Fibroblast of upper back skin (primary cell): Measurements from ENCODE around the gene TRAF4.
A peak's percentile ranks its signal among the peaks of the same experiment; 100 is the strongest.
"Not testable (repeated sequence)": the region's sequence is repeated elsewhere in the genome, so short reads cannot be mapped to it uniquely, and the experiment has no call there.

Experiments
- DNase-seq: peaks from one replicate; pipeline ENCODE4 v3.0.0-alpha.2; 2013

Gene TRAF4

DNA sequence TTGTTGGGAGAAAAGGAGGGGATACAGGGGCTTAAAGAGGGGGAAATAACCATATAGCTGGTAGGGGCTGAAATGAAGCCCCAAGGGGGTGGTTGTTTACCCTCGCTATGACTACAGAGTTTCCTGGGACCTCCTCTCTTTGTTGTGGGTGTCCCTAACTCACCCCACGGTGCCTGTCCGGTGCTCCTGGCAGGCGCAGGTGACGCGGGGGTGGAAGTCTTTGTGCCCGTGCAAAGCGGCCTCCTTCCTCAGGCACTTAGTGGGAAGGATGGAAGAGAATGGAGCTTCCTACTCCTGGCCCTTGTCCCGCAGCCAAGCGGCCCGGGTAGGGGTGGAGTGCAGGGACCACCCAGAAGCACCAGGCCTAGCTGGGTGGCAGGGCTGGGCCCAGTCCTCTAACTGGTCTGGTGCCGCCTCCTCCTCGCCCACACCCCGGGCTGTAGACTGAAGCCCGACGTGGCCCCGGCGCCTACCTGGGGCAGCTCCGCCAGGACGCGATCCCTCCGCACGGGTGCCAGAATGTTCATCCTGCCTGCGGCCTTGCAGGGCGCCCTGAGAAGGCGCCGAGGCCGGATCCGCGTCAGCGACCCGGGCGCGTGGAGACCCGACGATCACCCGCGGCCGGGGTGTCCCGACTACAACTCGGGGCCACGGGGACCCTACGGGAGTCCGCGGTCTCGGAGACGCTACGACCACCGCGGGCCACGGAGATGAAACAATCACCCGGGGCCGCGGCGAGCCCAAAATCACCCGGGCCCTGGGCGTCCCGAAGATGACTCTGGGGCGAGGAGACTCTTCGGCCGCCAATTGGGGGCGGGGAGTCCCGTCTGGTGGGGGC lies 26.9 kb upstream of the TRAF4 start:
- peak; percentile 37 for DNase-seq

DNA sequence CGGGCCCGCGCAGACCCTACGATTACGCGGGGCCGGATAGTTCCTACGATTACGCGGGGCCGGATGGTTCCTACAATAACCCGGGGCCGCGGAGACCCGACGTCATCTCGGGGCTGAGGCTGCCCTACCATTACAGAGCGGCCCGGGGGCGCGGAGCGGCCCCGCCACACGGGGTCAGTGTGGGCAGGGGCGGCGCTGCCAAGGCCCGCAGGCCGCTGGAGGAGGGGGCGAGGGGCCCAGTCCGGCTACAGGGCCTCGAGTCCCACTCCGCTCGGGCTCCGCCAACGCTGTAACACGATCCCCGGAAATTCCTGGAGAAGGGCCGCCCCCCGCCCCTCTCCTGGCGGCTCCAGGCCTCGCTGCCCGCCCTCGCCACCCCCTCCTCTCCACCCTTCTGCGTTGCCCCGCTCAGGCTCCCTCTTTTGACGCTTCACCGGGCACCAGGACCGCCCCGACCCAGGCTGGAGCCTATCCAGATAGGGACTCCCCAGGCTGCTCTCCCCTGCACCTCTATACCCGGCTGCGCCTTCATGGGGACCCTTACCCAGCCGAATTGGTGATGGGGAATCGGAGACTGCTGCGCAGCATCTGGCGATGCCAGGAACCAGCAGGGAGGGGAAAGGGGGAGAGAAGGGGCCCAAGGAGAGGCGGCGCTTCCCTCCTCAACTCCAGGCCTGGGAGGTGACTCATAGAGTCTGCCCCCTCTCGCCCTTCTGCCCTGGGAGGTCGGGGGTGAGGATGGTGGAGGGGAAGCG lies 26.1 kb upstream of the TRAF4 start, which contains the start of gene RAB34:
TSS of gene RAB34 (minus strand) at position 291 of the 755 bp plus-strand sequence. CDS start 602 bp downstream, outside the sequence.
- peak; percentile 91 for DNase-seq

DNA sequence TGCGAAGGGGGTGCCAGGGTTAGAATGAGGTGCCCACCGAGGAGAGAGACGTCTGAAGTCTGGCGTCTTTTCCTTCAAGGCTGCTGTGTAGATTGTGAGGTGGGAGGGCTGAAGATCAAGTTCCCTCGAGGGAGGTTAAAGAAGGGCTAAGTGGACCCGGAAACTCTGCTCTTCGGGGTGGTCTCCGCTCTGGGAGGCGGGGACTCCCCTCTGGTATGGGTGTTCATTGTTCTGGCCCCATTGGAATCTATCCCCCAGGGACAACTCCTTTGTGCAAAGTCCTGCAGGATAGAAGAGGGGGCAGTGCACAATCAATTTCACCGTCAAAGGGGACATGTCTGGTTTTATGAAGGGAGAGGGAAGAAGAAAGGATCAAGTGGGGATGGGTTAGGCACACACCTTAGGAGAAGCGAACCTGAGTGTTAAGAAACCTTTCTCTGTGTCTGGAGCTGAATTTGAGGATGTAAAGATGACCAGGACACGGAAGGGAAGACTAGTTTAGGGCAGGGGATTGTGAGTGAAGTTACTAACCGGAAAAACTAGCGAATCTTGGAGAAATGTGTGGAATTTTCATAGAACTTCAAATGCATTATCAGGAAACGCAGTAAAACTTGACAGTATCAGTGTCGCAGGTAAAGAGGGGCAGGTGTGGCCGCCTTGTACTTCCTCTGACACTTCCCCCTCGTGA lies 25.3 kb upstream of the TRAF4 start:
- DNase-seq = peak; percentile 69

DNA sequence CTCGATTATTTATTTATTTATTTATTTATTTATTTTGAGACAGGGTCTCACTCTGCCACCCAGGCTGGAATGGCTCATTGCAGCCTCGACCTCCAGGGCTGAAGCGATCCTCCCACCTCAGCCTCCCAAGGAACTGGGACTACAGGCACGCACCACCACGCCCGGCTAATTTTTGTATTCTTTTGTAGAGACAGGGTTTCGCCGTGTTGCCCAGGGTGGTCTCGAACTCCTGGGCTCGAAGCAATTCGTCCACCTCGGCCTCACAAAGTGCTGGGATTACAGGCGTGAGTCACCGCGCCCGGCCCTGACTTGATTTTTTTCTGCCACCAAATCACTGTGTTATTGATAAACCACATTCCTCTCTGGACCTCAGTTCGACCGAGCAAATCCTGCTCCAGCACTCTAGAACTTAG lies 24.8 kb upstream of the TRAF4 start:
- DNase-seq = no peak

DNA sequence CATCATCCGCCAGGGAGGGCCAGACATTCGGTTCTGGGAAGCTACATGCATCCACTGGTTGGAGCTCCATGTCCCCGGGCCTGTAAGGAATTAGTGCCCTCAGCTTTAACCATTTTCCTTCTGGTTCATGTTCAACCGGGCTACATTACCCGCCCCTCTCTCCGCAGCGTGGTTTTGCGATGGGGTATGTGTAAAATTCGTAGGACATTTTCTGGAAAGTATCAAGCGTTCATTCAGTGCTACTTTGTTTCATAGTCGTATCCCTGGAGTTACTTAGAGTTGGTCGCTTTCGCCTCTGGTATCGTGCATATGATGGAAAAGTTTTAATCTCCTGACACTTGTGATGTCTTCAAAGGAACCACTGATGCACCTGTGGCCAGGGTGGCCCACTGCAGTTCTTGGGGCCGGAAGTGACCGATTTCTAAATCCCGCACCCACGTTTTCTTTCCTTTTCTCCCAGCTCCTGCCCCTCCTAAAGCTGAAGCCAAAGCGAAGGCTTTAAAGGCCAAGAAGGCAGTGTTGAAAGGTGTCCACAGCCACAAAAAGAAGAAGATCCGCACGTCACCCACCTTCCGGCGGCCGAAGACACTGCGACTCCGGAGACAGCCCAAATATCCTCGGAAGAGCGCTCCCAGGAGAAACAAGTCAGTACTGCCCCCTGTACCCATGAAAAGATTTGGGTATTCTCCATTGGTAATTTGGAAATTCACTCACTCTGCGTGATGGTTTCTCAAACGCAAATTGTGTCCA lies 23.4 kb upstream of the TRAF4 start:
- DNase-seq = no peak

DNA sequence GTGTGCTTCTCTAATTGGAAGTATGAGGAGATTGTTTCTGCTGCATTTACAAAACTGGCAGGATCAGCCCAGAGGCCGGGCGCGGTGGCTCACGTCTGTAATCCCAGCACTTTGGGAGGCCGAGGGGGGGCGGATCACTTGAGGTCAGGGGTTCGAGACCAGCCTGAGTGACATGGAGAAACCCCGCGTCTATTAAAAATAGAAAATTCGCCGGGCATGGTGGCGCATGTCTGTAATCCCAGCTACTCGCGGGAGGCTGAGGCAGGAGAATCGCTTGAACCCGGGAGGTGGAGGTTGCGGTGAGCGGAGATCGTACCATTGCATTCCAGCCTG lies 22.8 kb upstream of the TRAF4 start:
- DNase-seq = not testable (repeated sequence)

DNA sequence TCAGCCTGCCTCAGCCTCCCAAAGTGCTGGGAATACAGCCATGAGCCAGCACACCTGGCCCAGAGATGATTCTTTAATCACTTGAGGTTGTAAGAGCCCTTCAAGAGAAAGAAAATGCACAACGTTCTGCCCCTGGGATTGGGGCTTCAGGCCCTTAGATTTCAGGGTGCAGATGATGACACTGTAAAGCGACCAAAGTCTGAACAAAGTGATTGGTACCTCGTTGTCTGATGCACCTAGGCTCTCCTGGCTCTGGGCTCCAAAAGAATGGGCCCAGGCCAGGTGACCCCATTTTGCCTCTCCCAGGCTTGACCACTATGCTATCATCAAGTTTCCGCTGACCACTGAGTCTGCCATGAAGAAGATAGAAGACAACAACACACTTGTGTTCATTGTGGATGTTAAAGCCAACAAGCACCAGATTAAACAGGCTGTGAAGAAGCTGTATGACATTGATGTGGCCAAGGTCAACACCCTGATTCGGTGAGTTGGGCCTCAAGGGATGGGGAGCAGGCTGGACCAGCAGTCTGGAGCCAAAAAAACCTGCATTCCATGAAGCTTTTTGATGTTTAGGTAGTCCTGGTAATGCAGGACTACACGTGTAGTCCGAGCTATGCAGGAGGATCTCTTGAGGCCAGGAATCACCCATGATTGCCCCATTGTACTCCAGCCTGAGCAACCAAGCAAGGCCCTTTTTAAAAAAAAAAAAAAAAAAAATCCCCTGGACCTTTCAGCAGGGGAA lies 21.2 kb upstream of the TRAF4 start:
- no peak for DNase-seq

DNA sequence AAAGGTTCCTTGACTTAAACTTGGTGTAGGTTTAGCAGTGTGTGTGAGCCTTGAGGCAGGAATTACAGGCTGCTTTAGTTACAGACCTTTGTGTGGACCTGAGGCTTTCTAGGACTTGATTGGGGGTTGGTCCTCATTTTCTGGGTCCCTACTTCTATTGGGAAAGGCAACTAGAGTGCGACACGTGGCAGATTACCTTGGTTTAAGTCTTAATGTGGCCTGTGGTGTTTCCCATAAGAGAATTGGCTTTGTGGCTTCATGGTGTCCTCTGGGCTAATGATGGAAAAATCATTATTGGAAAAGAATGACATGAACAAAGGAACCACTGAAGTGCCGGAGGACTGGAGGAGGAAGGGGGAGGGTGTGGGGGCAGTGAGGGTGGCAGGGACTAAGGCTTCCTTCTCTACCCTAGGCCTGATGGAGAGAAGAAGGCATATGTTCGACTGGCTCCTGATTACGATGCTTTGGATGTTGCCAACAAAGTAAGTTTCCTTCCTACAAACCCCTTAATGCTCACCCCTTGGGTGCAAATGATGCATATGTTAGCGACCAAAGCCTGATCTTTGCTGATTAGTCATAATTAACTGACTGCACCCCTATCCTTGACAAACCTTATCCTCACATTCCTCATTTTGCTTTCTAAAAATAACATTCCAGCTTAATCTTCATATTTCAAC lies 20.5 kb upstream of the TRAF4 start:
- DNase-seq = no peak

DNA sequence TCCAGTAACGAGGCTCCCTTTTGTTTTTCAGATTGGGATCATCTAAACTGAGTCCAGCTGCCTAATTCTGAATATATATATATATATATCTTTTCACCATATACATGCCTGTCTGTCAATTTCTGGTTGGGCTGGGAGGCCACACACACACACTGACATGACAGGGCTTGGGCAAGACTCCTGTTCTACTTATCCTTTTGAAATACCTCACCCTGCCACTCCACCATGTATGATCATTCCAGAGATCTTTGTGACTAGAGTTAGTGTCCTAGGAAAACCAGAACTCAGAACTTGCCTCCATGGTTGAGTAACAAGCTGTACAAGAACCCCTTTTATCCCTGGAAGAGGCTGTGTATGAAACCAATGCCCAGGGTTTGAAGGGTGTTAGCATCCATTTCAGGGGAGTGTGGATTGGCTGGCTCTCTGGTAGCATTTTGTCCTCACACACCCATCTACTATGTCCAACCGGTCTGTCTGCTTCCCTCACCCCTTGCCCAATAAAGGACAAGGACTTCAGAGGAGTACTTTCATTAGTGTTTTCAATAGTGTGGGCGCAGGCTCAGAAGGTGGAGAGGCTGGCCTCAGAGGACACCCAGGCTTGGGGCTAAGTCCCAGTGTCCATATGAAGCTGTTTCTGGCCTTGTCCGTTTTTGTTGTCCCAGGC lies 19.8 kb upstream of the TRAF4 start:
- DNase-seq = not testable (repeated sequence)

DNA sequence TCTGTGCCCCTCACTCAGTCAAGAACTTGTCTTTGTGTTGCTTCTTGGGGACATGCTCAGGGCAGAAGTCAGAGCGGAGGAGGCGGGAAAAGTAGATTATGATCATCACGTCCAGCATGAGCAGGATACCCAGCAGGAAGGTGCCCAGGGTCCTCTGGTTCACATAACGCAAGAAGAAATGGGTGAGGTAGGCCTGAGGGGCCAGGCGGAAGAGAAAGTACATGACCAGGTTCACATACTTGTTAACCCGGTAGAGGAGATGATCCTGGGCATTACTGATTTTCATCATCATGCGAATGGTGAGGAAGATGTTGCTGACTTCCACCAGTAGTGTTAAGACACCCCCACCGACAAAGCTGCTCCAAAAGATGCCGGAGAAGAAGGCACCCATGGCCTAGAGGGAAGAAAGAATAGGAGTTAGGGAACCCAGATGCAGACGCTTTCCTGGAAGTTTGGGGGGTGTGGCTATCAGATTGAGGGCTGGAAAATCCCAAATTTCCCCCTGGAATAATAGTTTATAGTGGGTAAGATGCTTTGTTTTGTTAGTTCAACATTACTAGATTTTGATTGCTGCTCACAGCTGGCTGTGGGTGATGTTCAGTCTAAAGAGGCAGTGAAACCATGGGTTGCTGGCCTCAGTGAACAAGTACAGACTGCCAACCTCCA lies 19.2 kb upstream of the TRAF4 start:
- no peak for DNase-seq

DNA sequence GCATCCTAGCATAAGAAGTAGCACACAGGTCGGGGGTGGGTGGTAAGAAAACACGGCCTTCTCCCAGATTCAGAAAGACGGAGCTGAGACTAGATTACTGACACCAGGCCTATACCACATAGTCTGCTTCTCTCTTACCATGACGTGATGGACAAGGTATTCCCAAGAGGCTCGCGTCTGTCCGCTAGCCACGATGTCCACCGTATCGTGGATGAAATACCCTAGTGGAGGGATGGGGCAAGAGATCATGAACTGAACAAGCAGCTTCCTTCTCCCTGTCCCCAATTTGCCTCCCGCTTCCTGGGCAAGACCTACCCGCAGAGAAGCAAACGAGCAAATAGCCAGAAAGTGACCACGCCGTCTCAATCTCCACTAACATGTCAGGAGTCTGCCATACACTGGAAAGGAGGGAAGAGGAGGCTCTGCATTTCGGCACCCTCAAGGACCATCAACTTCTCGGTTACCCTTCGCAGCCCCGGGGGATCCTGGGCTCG lies 18.6 kb upstream of the TRAF4 start:
- DNase-seq = peak; percentile 52

DNA sequence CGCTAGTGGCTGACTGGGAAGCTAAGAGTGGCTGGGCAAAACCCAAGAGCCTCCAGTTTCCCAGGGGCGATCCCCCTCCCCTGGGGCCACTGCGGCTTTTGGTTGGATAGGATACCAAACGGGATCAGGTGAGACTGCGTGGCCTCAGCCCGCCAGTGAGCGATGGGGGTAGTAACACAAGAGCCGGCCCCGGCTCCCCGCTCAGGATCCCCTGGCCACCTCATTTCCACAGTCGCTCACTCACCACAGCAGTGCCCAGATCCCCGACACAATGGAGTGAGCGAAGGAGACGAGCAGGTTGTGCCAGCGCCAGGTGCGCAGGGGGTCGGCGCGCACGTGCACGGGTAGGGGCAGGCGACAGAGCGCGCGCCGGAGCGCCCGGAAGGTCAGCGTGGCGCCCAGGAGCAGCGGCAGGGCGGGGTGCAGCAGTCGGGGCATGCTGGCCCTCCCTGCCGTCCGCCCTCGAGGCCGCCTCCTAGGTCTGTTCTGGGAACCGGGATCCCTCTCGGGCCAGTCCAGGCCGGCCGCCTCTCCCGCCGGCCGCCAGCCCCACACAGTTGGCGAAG lies 18.1 kb upstream of the TRAF4 start:
- peak; percentile 42 for DNase-seq

DNA sequence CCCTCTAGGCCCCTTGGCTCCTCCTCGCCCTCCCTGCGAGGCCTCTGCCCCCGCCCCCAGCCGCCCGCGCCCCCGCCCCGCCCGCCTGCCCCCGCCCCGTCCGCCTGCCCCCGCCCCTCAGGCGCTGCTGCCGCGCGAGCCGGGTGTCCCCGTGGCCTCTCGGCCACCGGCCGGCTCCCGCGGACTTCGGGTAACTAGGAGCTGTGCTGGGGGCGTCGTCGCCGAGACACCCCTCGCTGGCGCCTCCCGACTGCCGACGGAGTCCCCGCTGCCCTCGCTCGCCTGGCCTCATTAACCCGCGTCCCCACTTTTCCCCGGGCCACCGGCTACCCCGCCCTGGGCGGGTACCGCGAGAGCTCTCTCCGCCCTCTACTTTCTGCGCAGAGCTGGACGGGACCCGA lies 17.6 kb upstream of the TRAF4 start, which contains the start of gene TLCD1:
TSS of gene TLCD1 (minus strand) at position 8 of the 401 bp plus-strand sequence. CDS start 136 bp downstream, outside the sequence.
- DNase-seq = peak; percentile 66

DNA sequence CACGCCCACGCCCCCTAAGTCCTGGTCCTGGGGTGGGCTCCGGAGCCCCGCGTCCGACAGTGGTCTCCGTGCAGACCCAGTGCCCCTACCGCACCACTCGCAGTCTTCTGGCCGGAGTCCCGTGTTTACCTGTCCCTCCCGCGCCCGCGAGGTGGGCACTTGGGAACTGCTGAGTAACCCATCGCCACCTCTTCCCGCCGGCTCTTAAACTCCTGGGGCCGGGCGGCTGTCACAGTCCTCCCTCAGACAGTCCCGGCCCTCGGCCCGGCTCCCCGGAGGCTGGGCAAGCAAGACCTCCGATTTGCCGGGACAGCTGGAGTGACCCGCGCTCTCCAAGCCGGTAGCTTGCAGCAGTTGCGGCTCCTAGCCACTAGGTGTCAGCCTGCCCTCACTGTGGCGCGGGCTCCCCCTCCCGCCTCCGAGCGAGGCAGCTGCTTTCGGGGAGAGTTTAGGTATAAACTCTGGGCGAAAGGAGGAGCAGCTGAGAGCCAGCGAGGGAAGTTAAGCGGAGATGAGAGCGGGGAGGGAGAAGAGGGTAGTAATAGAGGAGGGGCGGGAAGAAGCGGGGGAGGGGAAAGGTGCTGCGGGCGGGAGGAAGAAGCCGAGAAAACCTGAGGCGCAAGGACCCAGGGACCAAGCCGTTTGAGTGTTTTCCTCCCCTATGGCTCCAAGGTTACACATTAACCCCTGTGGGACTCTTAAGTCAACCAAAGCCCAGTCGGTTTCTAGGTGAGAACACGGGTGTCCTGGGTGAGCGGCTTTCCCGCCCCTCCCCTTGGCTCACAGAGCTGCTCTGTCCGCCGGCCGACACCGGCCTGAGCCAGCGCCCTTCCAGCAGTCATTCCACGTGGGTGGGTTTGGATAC lies 17.0 kb upstream of the TRAF4 start:
- DNase-seq = peak; percentile 93

DNA sequence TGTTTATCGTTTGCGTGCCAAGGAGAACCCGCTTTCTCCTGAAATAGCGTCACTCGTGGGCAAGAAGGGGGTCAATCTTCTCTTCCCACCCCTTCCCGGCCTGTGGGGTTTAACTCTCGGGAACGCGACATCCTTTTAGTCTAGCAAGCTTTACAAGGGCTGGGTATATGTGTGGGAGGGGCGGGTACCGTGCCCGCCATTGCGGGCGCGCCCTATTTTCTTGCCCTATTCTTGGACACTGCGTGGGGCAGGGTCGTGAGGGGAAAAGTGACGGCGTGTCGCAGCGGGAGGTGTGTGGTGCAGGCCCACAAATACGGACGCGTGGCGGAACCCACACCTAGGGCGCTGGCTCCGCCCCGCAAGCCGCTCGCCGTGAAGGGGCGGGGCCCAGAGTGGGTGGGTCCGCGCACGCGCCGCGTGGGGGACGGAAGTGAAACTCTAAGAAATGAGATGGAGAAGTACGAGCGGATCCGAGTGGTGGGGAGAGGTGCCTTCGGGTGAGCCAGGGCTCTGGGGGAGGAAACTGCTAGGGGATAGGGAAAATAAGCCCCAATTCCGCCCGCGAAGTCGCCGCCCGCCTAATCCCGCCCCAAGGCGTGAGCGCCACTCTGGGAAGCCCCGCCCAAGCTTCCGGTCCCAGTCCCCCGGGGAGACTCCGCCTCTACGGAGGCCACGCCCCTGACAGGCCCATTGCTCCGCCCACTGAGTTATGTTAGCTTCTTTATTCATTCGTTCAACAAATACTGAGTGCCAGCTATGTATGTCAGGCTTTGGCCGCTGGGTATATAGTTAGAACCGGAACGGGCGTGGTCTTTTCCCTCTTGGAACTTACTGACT lies 15.2 kb upstream of the TRAF4 start, which contains the start of gene NEK8:
TSS of gene NEK8 (plus strand) at position 425 of the 837 bp plus-strand sequence. CDS start at position 451, 26 bp downstream.
- peak; percentile 91 for DNase-seq

DNA sequence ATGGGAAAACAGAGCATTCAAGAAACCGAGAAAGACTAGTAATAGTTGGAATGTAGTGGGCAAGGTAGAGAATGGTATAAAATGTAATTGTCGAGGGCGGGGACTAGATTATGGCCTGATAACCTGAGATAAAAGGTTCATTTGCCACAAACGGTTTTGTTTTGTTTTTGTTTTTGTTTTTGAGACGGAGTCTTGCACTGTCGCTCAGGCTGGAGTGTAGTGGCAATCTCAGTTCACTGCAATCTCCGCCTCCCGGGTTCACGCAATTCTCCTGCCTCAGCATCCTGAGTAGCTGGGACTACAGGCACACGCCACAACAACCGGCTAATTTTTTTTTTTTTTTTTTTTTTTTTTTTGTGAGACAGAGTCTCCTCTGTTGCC lies 13.9 kb upstream of the TRAF4 start:
- DNase-seq = no peak

DNA sequence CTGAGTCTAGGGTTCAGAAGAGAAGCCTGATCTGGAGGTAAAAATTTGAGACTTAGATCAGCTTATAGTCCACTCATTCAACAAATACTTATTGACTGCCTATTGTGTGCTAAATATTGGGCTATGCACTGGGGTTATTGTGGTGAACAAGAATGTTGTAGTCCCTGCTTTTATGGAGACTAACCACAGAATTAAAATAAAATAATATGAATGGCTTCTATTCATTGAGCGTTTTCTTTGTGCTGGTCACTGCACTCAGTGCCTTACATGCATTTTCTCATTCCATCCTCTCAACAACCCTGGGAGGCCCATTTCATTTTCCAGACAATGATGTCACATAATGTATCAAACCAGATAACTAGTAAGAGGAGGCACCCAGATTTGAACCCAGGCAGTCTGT lies 10.5 kb upstream of the TRAF4 start:
- no peak for DNase-seq
